ENCODE measurements around the gene F2RL3.

Gene F2RL3

GRCh38 chr19:16897029-16897855 is 8.4 kb downstream of the F2RL3 start:
- no peaks in the 10 kb centered on the region for H3K27me3 ChIP-seq (ENCODE audit: low read depth, low read length)
- H3K9me3 ChIP-seq (ENCODE audit: control insufficient read depth in 1 of 2, low read length in 2 of 2) = no peaks in the 10 kb centered on the region
- H3K27ac ChIP-seq (ENCODE audit: low read length) = no peak overlapping the region
- no peaks in the 10 kb centered on the region for H3K36me3 ChIP-seq (ENCODE audit: control insufficient read depth in 1 of 2, insufficient read depth in 2 of 2, low read length in 2 of 2)
- H3K4me3 ChIP-seq (ENCODE audit: low read depth in 1 of 2, low read length in 2 of 2) = peak overlapping the region in 1 of 2 donors; percentile 75
- peaks cover 0 to 6% of the 10 kb centered on the region in 2 donors for H3K4me1 ChIP-seq (ENCODE audit: control insufficient read depth in 1 of 2, insufficient read depth in 2 of 2, low read length in 2 of 2)

- Histone ChIP-seq H3K27ac (ENCODE audit: low read length) (no peak overlapping the region), H3K27me3 (ENCODE audit: low read depth, low read length) (no peaks in the 10 kb centered on the region), H3K4me1 (ENCODE audit: control insufficient read depth in 1 of 2, insufficient read depth in 2 of 2, low read length in 2 of 2) (peaks cover 0 to 6% of the 10 kb centered on the region in 2 donors), H3K4me3 (ENCODE audit: low read depth in 1 of 2, low read length in 2 of 2) (peak overlapping the region in 1 of 2 donors; percentile 75), H3K9me3 (ENCODE audit: control insufficient read depth in 1 of 2, low read length in 2 of 2) (no peaks in the 10 kb centered on the region), H3K36me3 (ENCODE audit: control insufficient read depth in 1 of 2, insufficient read depth in 2 of 2, low read length in 2 of 2) (no peaks in the 10 kb centered on the region)
These were observed 9.0 kb downstream of the F2RL3 start for GRCh38 chr19:16897856-16898161.

GRCh38 chr19:16898361-16899015 is 9.7 kb downstream of the F2RL3 start:
- Histone ChIP-seq H3K36me3 (ENCODE audit: control insufficient read depth in 1 of 2, insufficient read depth in 2 of 2, low read length in 2 of 2) (no peaks in the 10 kb centered on the region), H3K9me3 (ENCODE audit: control insufficient read depth in 1 of 2, low read length in 2 of 2) (no peaks in the 10 kb centered on the region), H3K27me3 (ENCODE audit: low read depth, low read length) (no peaks in the 10 kb centered on the region), H3K4me1 (ENCODE audit: control insufficient read depth in 1 of 2, insufficient read depth in 2 of 2, low read length in 2 of 2) (peaks cover 0 to 6% of the 10 kb centered on the region in 2 donors), H3K4me3 (ENCODE audit: low read depth in 1 of 2, low read length in 2 of 2) (no peak overlapping the region), H3K27ac (ENCODE audit: low read length) (no peak overlapping the region)

- Histone ChIP-seq H3K4me1 (ENCODE audit: control insufficient read depth in 1 of 2, insufficient read depth in 2 of 2, low read length in 2 of 2) (peaks cover 0 to 6% of the 10 kb centered on the region in 2 donors), H3K9me3 (ENCODE audit: control insufficient read depth in 1 of 2, low read length in 2 of 2) (no peaks in the 10 kb centered on the region), H3K36me3 (ENCODE audit: control insufficient read depth in 1 of 2, insufficient read depth in 2 of 2, low read length in 2 of 2) (no peaks in the 10 kb centered on the region), H3K27ac (ENCODE audit: low read length) (no peak overlapping the region), H3K4me3 (ENCODE audit: low read depth in 1 of 2, low read length in 2 of 2) (no peak overlapping the region), H3K27me3 (ENCODE audit: low read depth, low read length) (no peaks in the 10 kb centered on the region)
These were observed 10.8 kb downstream of the F2RL3 start for GRCh38 chr19:16899566-16900075.

- Histone ChIP-seq H3K27ac (ENCODE audit: low read length) (no peak overlapping the region), H3K27me3 (ENCODE audit: low read depth, low read length) (no peaks in the 10 kb centered on the region), H3K36me3 (ENCODE audit: control insufficient read depth in 1 of 2, insufficient read depth in 2 of 2, low read length in 2 of 2) (no peaks in the 10 kb centered on the region)
These were observed 12.8 kb downstream of the F2RL3 start for GRCh38 chr19:16901491-16902175.

GRCh38 chr19:16902545-16902944 is 13.7 kb downstream of the F2RL3 start:
- no peaks in the 10 kb centered on the region for H3K27me3 ChIP-seq (ENCODE audit: low read depth, low read length)
- H3K27ac ChIP-seq (ENCODE audit: low read length) = no peak overlapping the region
- no peaks in the 10 kb centered on the region for H3K4me1 ChIP-seq (ENCODE audit: control insufficient read depth in 1 of 2, insufficient read depth in 2 of 2, low read length in 2 of 2)
- no peaks in the 10 kb centered on the region for H3K9me3 ChIP-seq (ENCODE audit: control insufficient read depth in 1 of 2, low read length in 2 of 2)
- no peak overlapping the region for H3K4me3 ChIP-seq (ENCODE audit: low read depth in 1 of 2, low read length in 2 of 2)
- no peaks in the 10 kb centered on the region for H3K36me3 ChIP-seq (ENCODE audit: control insufficient read depth in 1 of 2, insufficient read depth in 2 of 2, low read length in 2 of 2)

More at GRCh38 chr19:16901491-16902175, 12.8 kb downstream of the F2RL3 start:
- Histone ChIP-seq H3K4me1 (ENCODE audit: control insufficient read depth in 1 of 2, insufficient read depth in 2 of 2, low read length in 2 of 2) (no peaks in the 10 kb centered on the region), H3K9me3 (ENCODE audit: control insufficient read depth in 1 of 2, low read length in 2 of 2) (no peaks in the 10 kb centered on the region), H3K4me3 (ENCODE audit: low read depth in 1 of 2, low read length in 2 of 2) (no peak overlapping the region)

GRCh38 chr19:16903347-16903746 is 14.5 kb downstream of the F2RL3 start:
- H3K4me3 ChIP-seq (ENCODE audit: low read depth in 1 of 2, low read length in 2 of 2) = no peak overlapping the region

GRCh38 chr19:16904599-16904998 is 15.8 kb downstream of the F2RL3 start:
- no peaks in the 10 kb centered on the region for H3K4me1 ChIP-seq (ENCODE audit: control insufficient read depth in 1 of 2, insufficient read depth in 2 of 2, low read length in 2 of 2)
- H3K27ac ChIP-seq (ENCODE audit: low read length) = no peak overlapping the region
- no peaks in the 10 kb centered on the region for H3K27me3 ChIP-seq (ENCODE audit: low read depth, low read length)
- H3K9me3 ChIP-seq (ENCODE audit: control insufficient read depth in 1 of 2, low read length in 2 of 2) = no peaks in the 10 kb centered on the region
- no peaks in the 10 kb centered on the region for H3K36me3 ChIP-seq (ENCODE audit: control insufficient read depth in 1 of 2, insufficient read depth in 2 of 2, low read length in 2 of 2)
- no peak overlapping the region for H3K4me3 ChIP-seq (ENCODE audit: low read depth in 1 of 2, low read length in 2 of 2)

More at GRCh38 chr19:16903347-16903746, 14.5 kb downstream of the F2RL3 start:
- no peaks in the 10 kb centered on the region for H3K9me3 ChIP-seq (ENCODE audit: control insufficient read depth in 1 of 2, low read length in 2 of 2)
- H3K27ac ChIP-seq (ENCODE audit: low read length) = no peak overlapping the region
- no peaks in the 10 kb centered on the region for H3K27me3 ChIP-seq (ENCODE audit: low read depth, low read length)
- H3K4me1 ChIP-seq (ENCODE audit: control insufficient read depth in 1 of 2, insufficient read depth in 2 of 2, low read length in 2 of 2) = no peaks in the 10 kb centered on the region
- H3K36me3 ChIP-seq (ENCODE audit: control insufficient read depth in 1 of 2, insufficient read depth in 2 of 2, low read length in 2 of 2) = no peaks in the 10 kb centered on the region

- no peak overlapping the region for H3K4me3 ChIP-seq (ENCODE audit: low read depth in 1 of 2, low read length in 2 of 2)
- no peak overlapping the region for H3K27ac ChIP-seq (ENCODE audit: low read length)
- H3K9me3 ChIP-seq (ENCODE audit: control insufficient read depth in 1 of 2, low read length in 2 of 2) = peaks cover 12 to 15% of the 10 kb centered on the region in 2 donors
- H3K27me3 ChIP-seq (ENCODE audit: low read depth, low read length) = no peaks in the 10 kb centered on the region
- no peaks in the 10 kb centered on the region for H3K4me1 ChIP-seq (ENCODE audit: control insufficient read depth in 1 of 2, insufficient read depth in 2 of 2, low read length in 2 of 2)
- H3K36me3 ChIP-seq (ENCODE audit: control insufficient read depth in 1 of 2, insufficient read depth in 2 of 2, low read length in 2 of 2) = no peaks in the 10 kb centered on the region
These were observed 20.0 kb downstream of the F2RL3 start for GRCh38 chr19:16908759-16909158.

GRCh38 chr19:16911046-16911445 is 22.2 kb downstream of the F2RL3 start:
- Histone ChIP-seq H3K4me1 (ENCODE audit: control insufficient read depth in 1 of 2, insufficient read depth in 2 of 2, low read length in 2 of 2) (no peaks in the 10 kb centered on the region), H3K4me3 (ENCODE audit: low read depth in 1 of 2, low read length in 2 of 2) (no peak overlapping the region), H3K36me3 (ENCODE audit: control insufficient read depth in 1 of 2, insufficient read depth in 2 of 2, low read length in 2 of 2) (no peaks in the 10 kb centered on the region), H3K9me3 (ENCODE audit: control insufficient read depth in 1 of 2, low read length in 2 of 2) (peaks cover 17 to 32% of the 10 kb centered on the region in 2 donors), H3K27ac (ENCODE audit: low read length) (no peak overlapping the region), H3K27me3 (ENCODE audit: low read depth, low read length) (no peaks in the 10 kb centered on the region)

- Histone ChIP-seq H3K9me3 (ENCODE audit: control insufficient read depth in 1 of 2, low read length in 2 of 2) (peaks cover 17 to 34% of the 10 kb centered on the region in 2 donors), H3K27ac (ENCODE audit: low read length) (no peak overlapping the region), H3K4me1 (ENCODE audit: control insufficient read depth in 1 of 2, insufficient read depth in 2 of 2, low read length in 2 of 2) (no peaks in the 10 kb centered on the region), H3K36me3 (ENCODE audit: control insufficient read depth in 1 of 2, insufficient read depth in 2 of 2, low read length in 2 of 2) (no peaks in the 10 kb centered on the region), H3K27me3 (ENCODE audit: low read depth, low read length) (no peaks in the 10 kb centered on the region), H3K4me3 (ENCODE audit: low read depth in 1 of 2, low read length in 2 of 2) (no peak overlapping the region)
These were observed 24.0 kb downstream of the F2RL3 start for GRCh38 chr19:16912780-16913179.
